IMR-90 (cell line): ENCODE data around the gene TOP2B. TPM values are rescaled to one million over a fixed set of nuclear protein-coding genes. Genes with fewer than 3 reads are reported as not detected.

Source experiments
- ATAC-seq: fragments of 200-7000 bp; cut with Tn5 transposase; 2 replicates; pipeline ENCODE4 v1.9.1; 2020; ENCODE audit warnings: low read depth, mild to moderate bottlenecking, moderate library complexity
- BruUV-seq: library from RNA; stranded (reverse); fragments of 400-500 nt; replicated peaks from 2 replicates; lab custom pipeline; 2021; lab: Mats Ljungman, UMichigan
- CTCF ChIA-PET: fragments of 300-600 bp; formaldehyde crosslinking; extraction: SDS; loops from one replicate; lab custom pipeline; 2021; ENCODE audit warnings: antibody characterized with exemption; lab: Yijun Ruan, JAX
- POLR2A ChIA-PET: fragments of 300-600 bp; sonication (Branson Sonifier 250); formaldehyde crosslinking; loops from one replicate; lab custom pipeline; 2022; ENCODE audit warnings: antibody characterized with exemption; ENCODE audit not compliant: unreplicated experiment; lab: Charles Lee
- DNase-seq: peaks from one replicate; pipeline ENCODE4 v3.0.0; 2013
- H2AFZ ChIP-seq: replicated peaks from 2 replicates; pipeline ENCODE3; 2013; ENCODE audit warnings: low read length, mild to moderate bottlenecking; ENCODE audit not compliant: poor library complexity
- H2AK5ac ChIP-seq: 2 replicates; pipeline ENCODE4 v1.6.1; 2013; ENCODE audit warnings: low read depth, low read length, inconsistent platforms
- H2AK9ac ChIP-seq: replicated peaks from 2 replicates; pipeline ENCODE3; 2013; ENCODE audit warnings: mild to moderate bottlenecking, low read depth, low read length, moderate library complexity; ENCODE audit not compliant: poor library complexity
- H2BK120ac ChIP-seq: 2 replicates; pipeline ENCODE4 v1.6.1; 2013; ENCODE audit warnings: low read depth, low read length, inconsistent platforms
- H2BK15ac ChIP-seq: 3 replicates; pipeline ENCODE4 v1.6.1; 2013; ENCODE audit warnings: low read depth, low read length, inconsistent platforms
- H2BK20ac ChIP-seq: 2 replicates; pipeline ENCODE4 v1.6.1; 2013; ENCODE audit warnings: low read depth, mild to moderate bottlenecking, inconsistent platforms, low read length, moderate library complexity
- H2BK5ac ChIP-seq: 2 replicates; pipeline ENCODE4 v1.6.1; 2013; ENCODE audit warnings: mild to moderate bottlenecking, low read depth, low read length, inconsistent platforms; ENCODE audit not compliant: poor library complexity, severe bottlenecking
- H3K14ac ChIP-seq: replicated peaks from 2 replicates; pipeline ENCODE4 v1.6.1; 2013; ENCODE audit warnings: low read depth, low read length, inconsistent platforms
- H3K18ac ChIP-seq: 2 replicates; pipeline ENCODE4 v1.6.1; 2013; ENCODE audit warnings: low read depth, low read length, control low read depth
- H3K23ac ChIP-seq: 2 replicates; pipeline ENCODE4 v1.6.1; 2013; ENCODE audit warnings: low read depth, low read length, inconsistent platforms
- H3K27ac ChIP-seq: 2 replicates; pipeline ENCODE4 v1.5.1; 2013; ENCODE audit warnings: mild to moderate bottlenecking, control low read depth, low read length; ENCODE audit not compliant: insufficient read depth
- H3K27me3 ChIP-seq: 2 replicates; pipeline ENCODE4 v1.6.1; 2013; ENCODE audit warnings: low read length; ENCODE audit not compliant: control insufficient read depth, insufficient read depth
- H3K36me3 ChIP-seq: 2 replicates; pipeline ENCODE4 v1.6.1; 2013; ENCODE audit warnings: low read length, mixed read lengths; ENCODE audit not compliant: control insufficient read depth, insufficient read depth
- H3K4ac ChIP-seq: 2 replicates; pipeline ENCODE4 v1.6.1; 2013; ENCODE audit warnings: low read depth, low read length, inconsistent platforms
- H3K4me1 ChIP-seq: 2 replicates; pipeline ENCODE4 v1.6.1; 2013; ENCODE audit warnings: low read length, mixed read lengths; ENCODE audit not compliant: control insufficient read depth, insufficient read depth
- H3K4me2 ChIP-seq: 2 replicates; pipeline ENCODE4 v1.6.1; 2013; ENCODE audit warnings: low read depth, mild to moderate bottlenecking, control low read depth, low read length, moderate library complexity
- H3K4me3 ChIP-seq: 2 replicates; pipeline ENCODE4 v1.5.1; 2013; ENCODE audit warnings: low read depth, mild to moderate bottlenecking, control low read depth, low read length, moderate library complexity; ENCODE audit not compliant: insufficient read depth
- H3K56ac ChIP-seq: 2 replicates; pipeline ENCODE4 v1.6.1; 2013; ENCODE audit warnings: low read length, inconsistent platforms; ENCODE audit not compliant: insufficient read depth; ENCODE audit errors: extremely low read depth
- H3K79me1 ChIP-seq, 2 experiments: 2 replicates each; pipeline ENCODE4 v1.6.1; 2013; ENCODE audit warnings: low read length in 2 of 2, inconsistent platforms in 1 of 2, low read depth in 1 of 2
- H3K9ac ChIP-seq: 2 replicates; pipeline ENCODE4 v1.6.1; 2013; ENCODE audit warnings: low read depth, low read length, control low read depth
- H3K9me1 ChIP-seq: 2 replicates; pipeline ENCODE4 v1.6.1; 2013; ENCODE audit warnings: low read length, inconsistent platforms; ENCODE audit not compliant: insufficient read depth
- H3K9me3 ChIP-seq: 2 replicates; pipeline ENCODE4 v1.6.1; 2013; ENCODE audit warnings: low read length; ENCODE audit not compliant: control insufficient read depth, insufficient read depth
- H4K20me1 ChIP-seq: 2 replicates; pipeline ENCODE4 v1.6.1; 2013; ENCODE audit warnings: low read length, inconsistent platforms; ENCODE audit not compliant: insufficient read depth
- H4K5ac ChIP-seq: 2 replicates; pipeline ENCODE4 v1.6.1; 2013; ENCODE audit warnings: mild to moderate bottlenecking, low read depth, low read length, control low read depth
- H4K8ac ChIP-seq, 2 experiments: 2 replicates each; pipeline ENCODE4 v1.6.1; 2013; ENCODE audit warnings: low read depth in 2 of 2, low read length in 2 of 2, control low read depth in 1 of 2, inconsistent platforms in 1 of 2
- H4K91ac ChIP-seq: 2 replicates; pipeline ENCODE4 v1.6.1; 2013; ENCODE audit warnings: low read depth, low read length, inconsistent platforms; ENCODE audit not compliant: insufficient read depth
- CEBPB ChIP-seq: IDR thresholded peaks from 2 replicates; pipeline ENCODE4 v1.6.1; 2012; ENCODE audit warnings: low read depth, low read length, improper control_type of control experiment
- RAD21 ChIP-seq: IDR thresholded peaks from 2 replicates; pipeline ENCODE4 v1.6.1; 2012; ENCODE audit warnings: low read length, improper control_type of control experiment
- WGBS, 2 experiments: methylation state at CpG; one replicate each; pipeline versions ENCODE4 v1.1.5 to v1.1.7; 2013; ENCODE audit warnings: missing lambda C conversion rate in 2 of 2; ENCODE audit not compliant: insufficient read length in 1 of 2; ENCODE audit errors: extremely low coverage in 2 of 2; 5-methylcytosine and 5-hydroxymethylcytosine counted together
- dilution Hi-C: fragments of 300-500 bp; cut with HindIII; formaldehyde crosslinking; loops from one replicate; pipeline ENCODE4 v1.14.3; 2018; ENCODE audit warnings: low sequenced_read_pairs; ENCODE audit not compliant: unreplicated experiment
- in situ Hi-C: fragments of 300-500 bp; cut with MboI; formaldehyde crosslinking; loops from 3 replicates; pipeline ENCODE4 v1.14.3; 2019; ENCODE audit warnings: low sequenced_read_pairs, inconsistent platforms, mixed read lengths
- intact Hi-C: fragments of 100-400 bp; cut with micrococcal nuclease; formaldehyde crosslinking; loops from 2 replicates; pipeline ENCODE4 v1.10.0; 2022
- polyA plus RNA-seq, 3 experiments: library from polyadenylated mRNA; depleted of rRNA; stranded (reverse); fragments of >200 nt; gene quantifications; 2 replicates each; pipeline ENCODE4 v1.2.3, GENCODE V29; 2012; ENCODE audit warnings: low replicate concordance in 1 of 3
- total RNA-seq: library from RNA; depleted of rRNA; stranded (reverse); fragments of >200 nt; gene quantifications from 2 replicates; pipeline ENCODE4 v1.2.3, GENCODE V29; 2012

The TOP2B gene
- total and polyA plus RNA-seq, 2 of the 4 experiments (the other 2 are of a cell fraction), result 45.5 to 53.4 TPM

- dilution Hi-C loops (no loop called here), intact Hi-C loops (no loop called here), in situ Hi-C loops (no loop called here)
- H3K4me2 ChIP-seq, result no peak overlapping the region
- no peaks in the 10 kb centered on the region for H3K79me1 ChIP-seq
- POLR2A ChIA-PET, result no interaction called here
- H3K56ac ChIP-seq, result no peak overlapping the region
- no peak overlapping the region for H4K8ac ChIP-seq
- H2BK5ac ChIP-seq, result no peak overlapping the region
- no peak overlapping the region for H2BK120ac ChIP-seq
- no peak overlapping the region for H3K14ac ChIP-seq
- H2BK15ac ChIP-seq, result no peak overlapping the region
- no peaks in the 10 kb centered on the region for H4K20me1 ChIP-seq
- no peak for ATAC-seq
- H3K9me1 ChIP-seq, result no peaks in the 10 kb centered on the region
- TF ChIP-seq RAD21, result no peak
- peak; percentile 76 for TF ChIP-seq CEBPB
- no peak overlapping the region for H3K18ac ChIP-seq
- H2AK5ac ChIP-seq, result no peak overlapping the region
- no peak overlapping the region for H4K91ac ChIP-seq
- WGBS, 2 experiments, result no CpG with 5 or more reads among the region's 1 CpG
- H3K27me3 ChIP-seq, result no peaks in the 10 kb centered on the region
- H4K5ac ChIP-seq, result no peak overlapping the region
- H2AFZ ChIP-seq, result no peak overlapping the region
- no TSS peak for BruUV-seq
- H3K4me1 ChIP-seq, result no peaks in the 10 kb centered on the region
- no peaks in the 10 kb centered on the region for H3K9me3 ChIP-seq
- no peak overlapping the region for H3K4me3 ChIP-seq
- no peak overlapping the region for H3K23ac ChIP-seq
- H3K4ac ChIP-seq, result no peak overlapping the region
- H3K27ac ChIP-seq, result no peak overlapping the region
- H2BK20ac ChIP-seq, result no peak overlapping the region
- no peaks in the 10 kb centered on the region for H3K36me3 ChIP-seq
- CTCF ChIA-PET, result no interaction called here
- H2AK9ac ChIP-seq, result no peak overlapping the region
- no peak for DNase-seq
- H3K9ac ChIP-seq, result no peak overlapping the region
Measured at GRCh38 chr3:25683410-25683809, 18.7 kb upstream of the TOP2B start.
